Measurements from ENCODE around the gene C1orf56. TPM values are rescaled to one million over a fixed set of nuclear protein-coding genes. Genes with fewer than 3 reads are reported as not detected.

C1orf56 gene
- polyA plus RNA-seq, 1 of the 3 experiments (the other 2 are of a cell fraction) = 5.5 TPM

- H3K27ac ChIP-seq (ENCODE audit: low read depth in 2 of 2, low read length in 1 of 2) = no peak overlapping the region
- POLR2A ChIA-PET = no interaction called here
- H3K36me3 ChIP-seq (replicated peaks in 1 of 2; ENCODE audit: control insufficient read depth in 1 of 2, insufficient read depth in 2 of 2, low read length in 1 of 2) = peaks cover 0 to 11% of the 10 kb centered on the region in 2 experiments
- no peaks in the 10 kb centered on the region for H3K27me3 ChIP-seq (ENCODE audit: insufficient read depth)
- no peaks in the 10 kb centered on the region for H4K20me1 ChIP-seq (ENCODE audit: insufficient read depth)
- WGBS (ENCODE audit: low lambda C conversion rate) = 65% methylated on average over 2 of the region's 2 CpGs
- peaks cover 0 to 22% of the 10 kb centered on the region in 2 experiments; a peak in 2 of 4 replicates for H3K4me1 ChIP-seq (ENCODE audit: control insufficient read depth in 1 of 2, insufficient read depth in 2 of 2, low read depth in 1 of 2, low read length in 1 of 2)
- no peak overlapping the region for H2AFZ ChIP-seq (ENCODE audit: low read depth)
- H3K9ac ChIP-seq = no peak overlapping the region
- TF ChIP-seq TAF1 (IDR thresholded peaks at IDR 0.05; ENCODE audit: borderline replicate concordance, low read depth, low read length) (no peak), FOSL2 (IDR thresholded peaks at IDR 0.05; ENCODE audit: borderline replicate concordance, low read depth) (no peak), FOXM1 (IDR thresholded peaks at IDR 0.05; ENCODE audit: low read depth) (no peak)
- no peak for DNase-seq
- no peaks in the 10 kb centered on the region for H3K9me3 ChIP-seq
- no peak overlapping the region for H3K4me3 ChIP-seq (ENCODE audit: low read depth in 2 of 2, low read length in 1 of 2)
- 0 out of 2 replicates have a peak, but pooled peaks cover 9% of the 10 kb centered on the region for H3K79me2 ChIP-seq (ENCODE audit: insufficient read depth)
- peaks cover 12% of the 10 kb centered on the region for H3F3A ChIP-seq (replicated peaks; ENCODE audit: insufficient read depth)
- H3K4me2 ChIP-seq = no peak overlapping the region
- no peaks in the 10 kb centered on the region for H3K9me2 ChIP-seq
- CTCF ChIA-PET = interaction anchor here (5.3 to 15.9 kb wide), 2 partner anchors 7 to 22 kb away, joined by 79 to 371 read pairs; partner anchors contain the start of genes ANXA9 and CERS2
These were observed 44.9 kb upstream of the C1orf56 start for GRCh38 chr1:151002611-151003010.

DNA sequence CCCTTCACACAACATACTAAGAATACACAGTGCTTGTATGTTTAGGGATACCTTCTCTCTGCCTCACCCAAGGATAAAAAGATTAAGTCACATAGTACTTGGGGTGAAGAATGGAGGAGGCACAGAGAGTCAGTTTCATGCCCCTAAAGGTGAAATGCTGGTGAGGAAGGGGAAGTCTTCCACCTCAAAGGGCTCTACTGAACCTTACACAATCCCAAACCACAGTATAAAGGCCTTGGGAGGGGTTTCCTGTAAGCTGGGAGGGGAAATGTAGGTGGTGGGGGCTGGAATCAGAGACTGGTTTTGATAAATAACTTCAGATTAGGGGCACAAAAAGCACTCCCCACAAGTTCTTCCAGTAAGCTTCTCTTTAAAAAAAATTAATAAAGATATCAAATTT, 44.4 kb upstream of the C1orf56 start:
- ChIA-PET POLR2A (no interaction called here), CTCF (interaction anchor here (5.3 to 15.9 kb wide), 2 partner anchors 8 to 23 kb away, joined by 79 to 371 read pairs; partner anchors contain the start of genes ANXA9 and CERS2)
- no peaks in the 10 kb centered on the region for H3K9me2 ChIP-seq
- no peak overlapping the region for H3K27ac ChIP-seq (ENCODE audit: low read depth in 2 of 2, low read length in 1 of 2)
- H3K36me3 ChIP-seq (replicated peaks in 1 of 2; ENCODE audit: control insufficient read depth in 1 of 2, insufficient read depth in 2 of 2, low read length in 1 of 2) = peaks cover 0 to 11% of the 10 kb centered on the region in 2 experiments
- no peaks in the 10 kb centered on the region for H3K9me3 ChIP-seq
- no peak overlapping the region for H3K9ac ChIP-seq
- H4K20me1 ChIP-seq (ENCODE audit: insufficient read depth) = no peaks in the 10 kb centered on the region
- H3K4me3 ChIP-seq (ENCODE audit: low read depth in 2 of 2, low read length in 1 of 2) = no peak overlapping the region
- peaks cover 15% of the 10 kb centered on the region for H3F3A ChIP-seq (replicated peaks; ENCODE audit: insufficient read depth)
- no peak overlapping the region for H3K4me2 ChIP-seq
- H3K27me3 ChIP-seq (ENCODE audit: insufficient read depth) = no peaks in the 10 kb centered on the region
- no peak overlapping the region for H2AFZ ChIP-seq (ENCODE audit: low read depth)
- TF ChIP-seq JUND (IDR thresholded peaks at IDR 0.05) = no peak
- TF ChIP-seq, protein P1, sequence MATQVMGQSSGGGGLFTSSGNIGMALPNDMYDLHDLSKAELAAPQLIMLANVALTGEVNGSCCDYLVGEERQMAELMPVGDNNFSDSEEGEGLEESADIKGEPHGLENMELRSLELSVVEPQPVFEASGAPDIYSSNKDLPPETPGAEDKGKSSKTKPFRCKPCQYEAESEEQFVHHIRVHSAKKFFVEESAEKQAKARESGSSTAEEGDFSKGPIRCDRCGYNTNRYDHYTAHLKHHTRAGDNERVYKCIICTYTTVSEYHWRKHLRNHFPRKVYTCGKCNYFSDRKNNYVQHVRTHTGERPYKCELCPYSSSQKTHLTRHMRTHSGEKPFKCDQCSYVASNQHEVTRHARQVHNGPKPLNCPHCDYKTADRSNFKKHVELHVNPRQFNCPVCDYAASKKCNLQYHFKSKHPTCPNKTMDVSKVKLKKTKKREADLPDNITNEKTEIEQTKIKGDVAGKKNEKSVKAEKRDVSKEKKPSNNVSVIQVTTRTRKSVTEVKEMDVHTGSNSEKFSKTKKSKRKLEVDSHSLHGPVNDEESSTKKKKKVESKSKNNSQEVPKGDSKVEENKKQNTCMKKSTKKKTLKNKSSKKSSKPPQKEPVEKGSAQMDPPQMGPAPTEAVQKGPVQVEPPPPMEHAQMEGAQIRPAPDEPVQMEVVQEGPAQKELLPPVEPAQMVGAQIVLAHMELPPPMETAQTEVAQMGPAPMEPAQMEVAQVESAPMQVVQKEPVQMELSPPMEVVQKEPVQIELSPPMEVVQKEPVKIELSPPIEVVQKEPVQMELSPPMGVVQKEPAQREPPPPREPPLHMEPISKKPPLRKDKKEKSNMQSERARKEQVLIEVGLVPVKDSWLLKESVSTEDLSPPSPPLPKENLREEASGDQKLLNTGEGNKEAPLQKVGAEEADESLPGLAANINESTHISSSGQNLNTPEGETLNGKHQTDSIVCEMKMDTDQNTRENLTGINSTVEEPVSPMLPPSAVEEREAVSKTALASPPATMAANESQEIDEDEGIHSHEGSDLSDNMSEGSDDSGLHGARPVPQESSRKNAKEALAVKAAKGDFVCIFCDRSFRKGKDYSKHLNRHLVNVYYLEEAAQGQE (IDR thresholded peaks at IDR 0.05; ENCODE audit: low read depth, low read length) = no peak
- no peak for TF ChIP-seq NFIC (IDR thresholded peaks at IDR 0.05; ENCODE audit: borderline replicate concordance)
- H3K4me1 ChIP-seq (ENCODE audit: control insufficient read depth in 1 of 2, insufficient read depth in 2 of 2, low read depth in 1 of 2, low read length in 1 of 2) = peaks cover 0 to 26% of the 10 kb centered on the region in 2 experiments; a peak in 2 of 4 replicates
- DNase-seq = no peak
- 0 out of 2 replicates have a peak, but pooled peaks cover 9% of the 10 kb centered on the region for H3K79me2 ChIP-seq (ENCODE audit: insufficient read depth)

Data from SK-N-SH (cell line).